GM12891 (cell line): ENCODE results near the gene CD28.

ENCODE experiments used
- DNase-seq: peaks from one replicate; pipeline ENCODE4 v3.0.0; 2011; ENCODE audit warnings: low spot score; ENCODE audit not compliant: insufficient read length
- FAIRE-seq: peaks from 2 replicates; lab custom pipeline; 2011; peaks lifted over from hg19 to GRCh38; lab: Jason Lieb, UNC
- PAX5 ChIP-seq: IDR thresholded peaks from 2 replicates; pipeline ENCODE4 v1.6.1; 2011; ENCODE audit warnings: low read length, moderate library complexity, mild to moderate bottlenecking; ENCODE audit not compliant: insufficient read depth, severe bottlenecking
- POLR2A ChIP-seq: IDR thresholded peaks from 2 replicates; pipeline ENCODE4 v1.6.1; 2011; ENCODE audit warnings: low read depth, low read length, control low read depth
- POLR2AphosphoS5 ChIP-seq: IDR thresholded peaks from 2 replicates; pipeline ENCODE4 v1.6.1; 2011; ENCODE audit warnings: low read depth, low read length, control low read depth
- POU2F2 ChIP-seq: IDR thresholded peaks from 2 replicates; pipeline ENCODE4 v1.6.1; 2011; ENCODE audit warnings: low read depth, mild to moderate bottlenecking, control low read depth, low read length, moderate library complexity
- SPI1 ChIP-seq: IDR thresholded peaks from 2 replicates; pipeline ENCODE4 v1.6.1; 2011; ENCODE audit warnings: low read depth, low read length, control low read depth
- TAF1 ChIP-seq: IDR thresholded peaks from 2 replicates; pipeline ENCODE4 v1.6.1; 2011; ENCODE audit warnings: low read depth, low read length, control low read depth

Gene CD28

GRCh38 chr2:203722411-203722810 lies 16.0 kb downstream of the CD28 start:
- no peak for TF ChIP-seq PAX5
- no peak for TF ChIP-seq POLR2A
- TF ChIP-seq SPI1 = no peak
- no peak for TF ChIP-seq POU2F2
- no peak for TF ChIP-seq TAF1
- TF ChIP-seq POLR2AphosphoS5 = no peak
- DNase-seq (no peak), FAIRE-seq (no peak)

- no peak for DNase-seq
- TF ChIP-seq PAX5 (no peak), TAF1 (no peak), POLR2A (no peak), SPI1 (no peak), POU2F2 (no peak), POLR2AphosphoS5 (no peak)
- no peak for FAIRE-seq
These were observed 21.9 kb downstream of the CD28 start for GRCh38 chr2:203728321-203728720.

DNA sequence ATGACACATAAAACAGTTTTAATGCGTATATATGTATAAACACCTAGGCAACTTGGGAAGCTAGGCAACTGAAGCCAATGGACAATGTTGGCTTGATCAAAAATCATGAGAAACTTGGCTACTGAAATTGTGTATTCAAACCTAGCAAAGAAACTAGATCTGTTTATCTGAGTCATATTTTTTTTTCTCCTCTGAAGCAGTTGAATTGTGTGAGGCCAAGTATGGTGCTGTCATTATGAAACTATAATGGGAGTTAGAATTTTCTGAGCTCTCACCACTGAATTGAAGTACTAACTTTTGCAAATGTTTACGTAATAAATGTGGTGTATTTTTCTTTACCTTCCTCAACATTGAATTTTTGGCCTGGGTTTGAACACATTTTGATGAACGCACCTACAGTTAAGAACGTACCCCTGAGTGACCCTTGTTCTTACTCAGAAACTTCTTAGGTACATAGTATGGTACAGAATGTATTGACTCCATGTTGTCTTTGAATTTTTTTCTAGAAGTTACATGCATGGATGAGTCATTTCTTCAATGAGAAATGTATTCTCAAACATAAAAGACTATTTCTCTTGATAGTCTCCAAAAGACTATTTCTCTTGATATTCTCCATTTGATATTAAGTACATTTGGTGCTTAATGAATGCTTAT lies 23.8 kb downstream of the CD28 start:
- peak; percentile 21 for DNase-seq
- TF ChIP-seq TAF1 (no peak), POLR2A (no peak), PAX5 (no peak), POLR2AphosphoS5 (no peak), SPI1 (no peak), POU2F2 (no peak)
- no peak for FAIRE-seq

DNA sequence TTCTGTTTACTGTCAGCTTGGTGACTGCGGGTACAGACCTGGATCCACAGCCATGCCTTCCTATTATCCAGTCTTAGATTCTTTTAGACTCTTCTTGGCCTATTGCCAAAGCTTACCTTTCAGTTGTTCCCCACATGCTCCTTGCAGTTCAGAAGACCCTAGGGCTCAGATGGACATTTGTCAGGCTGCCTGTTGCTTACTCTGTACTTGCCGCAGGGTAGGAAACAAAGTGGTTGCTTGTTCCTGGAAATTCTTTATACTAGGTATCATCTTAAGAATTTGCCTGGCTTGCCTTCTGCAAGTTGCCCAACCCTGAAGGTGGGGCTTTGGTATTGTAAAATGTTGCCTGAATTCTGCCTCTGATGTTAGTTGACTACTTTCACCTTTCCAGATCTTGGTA lies 24.4 kb downstream of the CD28 start:
- TF ChIP-seq POU2F2 (no peak), PAX5 (no peak), POLR2A (no peak), POLR2AphosphoS5 (no peak), TAF1 (no peak), SPI1 (no peak)
- FAIRE-seq (no peak), DNase-seq (no peak)

DNA sequence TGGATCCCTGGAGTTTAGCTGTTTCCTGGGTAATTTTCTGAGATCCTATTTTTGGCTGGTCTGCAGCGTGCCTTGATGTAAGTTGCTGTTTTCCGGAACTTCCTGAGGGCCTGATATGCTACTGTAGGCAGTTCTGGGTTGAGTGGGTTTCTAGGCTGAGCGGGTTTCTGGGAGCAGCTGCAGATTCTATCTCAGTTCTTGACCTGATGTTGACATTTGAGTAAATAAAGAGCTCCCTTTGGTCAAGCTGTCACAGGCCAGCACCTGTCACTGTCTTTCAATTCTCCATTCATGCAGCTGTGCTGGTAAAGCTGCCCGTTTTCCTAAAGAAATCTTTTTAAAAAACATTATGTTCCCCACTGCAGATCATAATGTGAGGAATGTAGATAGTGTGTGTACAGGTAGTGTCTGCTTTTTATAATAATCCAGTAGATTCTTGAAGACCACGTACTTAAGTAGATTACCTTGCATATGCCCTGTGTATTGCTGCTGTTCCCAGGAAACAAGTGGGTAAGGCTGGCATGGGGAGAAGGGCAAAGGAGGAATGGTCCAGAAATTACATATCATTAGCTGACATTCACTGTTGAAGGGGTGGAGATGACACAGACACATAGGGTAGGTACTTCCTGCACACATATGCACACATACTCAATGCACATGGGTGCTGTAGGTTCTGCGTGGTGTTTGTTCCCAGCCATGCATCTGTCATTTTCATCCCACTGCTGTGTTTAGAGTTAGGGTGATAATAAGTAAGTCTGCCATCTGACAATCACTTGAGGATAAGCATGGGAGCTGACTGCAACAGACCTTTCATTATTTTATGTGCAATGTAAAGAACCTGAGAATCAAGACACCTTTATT lies 25.9 kb downstream of the CD28 start:
- no peak for FAIRE-seq
- TF ChIP-seq SPI1 = no peak
- no peak for TF ChIP-seq POLR2A
- TF ChIP-seq POLR2AphosphoS5 = no peak
- no peak for TF ChIP-seq PAX5
- TF ChIP-seq TAF1 = no peak
- no peak for TF ChIP-seq POU2F2
- no peak for DNase-seq

GRCh38 chr2:203732953-203733510 lies 26.6 kb downstream of the CD28 start:
- no peak for FAIRE-seq
- DNase-seq = no peak
- TF ChIP-seq TAF1 (no peak), POLR2AphosphoS5 (no peak), POU2F2 (no peak), SPI1 (no peak), PAX5 (no peak), POLR2A (no peak)

DNA sequence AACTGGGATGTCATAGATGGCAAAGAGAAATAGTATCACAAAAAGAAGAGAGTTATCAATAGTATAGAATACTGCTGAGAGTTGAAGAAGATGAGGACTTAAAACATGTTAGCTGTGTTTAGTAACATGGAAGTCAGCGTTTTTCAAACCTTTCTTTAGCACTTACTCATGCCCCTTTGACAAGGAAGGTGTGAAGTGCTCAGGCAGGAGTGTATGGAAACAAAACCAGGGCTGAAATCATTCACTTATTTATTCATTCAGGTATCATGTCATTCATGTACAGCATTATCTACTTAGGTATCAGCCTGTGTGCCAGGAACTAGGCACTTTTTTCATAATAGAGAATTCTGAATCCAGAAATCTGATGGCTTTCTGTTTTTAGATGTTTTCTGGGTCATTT lies 27.2 kb downstream of the CD28 start:
- TF ChIP-seq POLR2A (no peak), SPI1 (no peak), POLR2AphosphoS5 (no peak), PAX5 (no peak), TAF1 (no peak), POU2F2 (no peak)
- no peak for FAIRE-seq
- no peak for DNase-seq

- TF ChIP-seq POU2F2 = no peak
- no peak for TF ChIP-seq TAF1
- TF ChIP-seq PAX5 = no peak
- no peak for TF ChIP-seq POLR2AphosphoS5
- TF ChIP-seq POLR2A = no peak
- TF ChIP-seq SPI1 = no peak
- FAIRE-seq (peak; percentile 54), DNase-seq (no peak)
These were observed 28.0 kb downstream of the CD28 start for GRCh38 chr2:203734276-203734983.

DNA sequence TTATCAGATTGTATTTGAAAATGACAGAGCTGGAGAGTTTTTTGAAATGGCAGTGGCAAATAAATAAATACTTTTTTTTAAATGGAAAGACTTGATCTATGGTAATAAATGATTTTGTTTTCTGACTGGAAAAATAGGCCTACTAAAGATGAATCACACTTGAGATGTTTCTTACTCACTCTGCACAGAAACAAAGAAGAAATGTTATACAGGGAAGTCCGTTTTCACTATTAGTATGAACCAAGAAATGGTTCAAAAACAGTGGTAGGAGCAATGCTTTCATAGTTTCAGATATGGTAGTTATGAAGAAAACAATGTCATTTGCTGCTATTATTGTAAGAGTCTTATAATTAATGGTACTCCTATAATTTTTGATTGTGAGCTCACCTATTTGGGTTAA lies 30.9 kb downstream of the CD28 start:
- TF ChIP-seq TAF1 (no peak), PAX5 (no peak), POU2F2 (no peak), POLR2AphosphoS5 (no peak), POLR2A (no peak), SPI1 (no peak)
- DNase-seq = no peak
- FAIRE-seq = no peak
